GM12878 (cell line): ENCODE data around the gene DISP3.

Source experiments
- BCL11A ChIP-seq: IDR thresholded peaks from 2 replicates; pipeline ENCODE4 v1.6.1; 2011; ENCODE audit warnings: low read depth, low read length
- BCLAF1 ChIP-seq: fragments of 450-650 bp; IDR thresholded peaks from 2 replicates; pipeline ENCODE4 v1.6.1; 2017; ENCODE audit warnings: antibody characterized with exemption, mild to moderate bottlenecking, moderate library complexity
- HDGF ChIP-seq: fragments of 450-650 bp; IDR thresholded peaks from 2 replicates; pipeline ENCODE4 v1.6.1; 2016; ENCODE audit warnings: antibody characterized with exemption
- KDM1A ChIP-seq: fragments of 200-600 bp; sonication (generic); IDR thresholded peaks from 2 replicates; pipeline ENCODE4 v1.6.1; 2016; ENCODE audit warnings: borderline replicate concordance
- POLR2AphosphoS5 ChIP-seq: IDR thresholded peaks from 2 replicates; pipeline ENCODE4 v1.6.1; 2011; ENCODE audit warnings: mild to moderate bottlenecking, low read length, inconsistent platforms
- SP1 ChIP-seq: IDR thresholded peaks from one replicate; pipeline ENCODE4 v1.6.1; 2011; ENCODE audit warnings: low read depth, low read length
- STAT3 ChIP-seq: IDR thresholded peaks from 2 replicates; pipeline ENCODE4 v1.6.1; 2011; ENCODE audit warnings: low read depth, low read length, improper control_type of control experiment
- TCF7 ChIP-seq: IDR thresholded peaks from 2 replicates; pipeline ENCODE4 v1.6.1; 2014; ENCODE audit warnings: antibody characterized with exemption, borderline replicate concordance
- ZNF24 ChIP-seq: fragments of 450-650 bp; IDR thresholded peaks from 2 replicates; pipeline ENCODE4 v1.6.1; 2017; ENCODE audit warnings: antibody characterized with exemption, mild to moderate bottlenecking
- ZZZ3 ChIP-seq: IDR thresholded peaks from 2 replicates; pipeline ENCODE4 v1.6.1; 2011; ENCODE audit warnings: low read depth; ENCODE audit not compliant: control insufficient read depth, insufficient read length
- TF ChIP-seq, protein P1 (sequence below), 3 experiments: IDR thresholded peaks in 2 of 3; conservative IDR thresholded peaks in 1 of 3; 2 replicates each; pipeline ENCODE4 v1.5.1; 2011; ENCODE audit warnings: low read depth in 3 of 3, low read length in 3 of 3, mild to moderate bottlenecking in 3 of 3, control low read depth in 2 of 3, moderate library complexity in 2 of 3, inconsistent platforms in 1 of 3, mixed read lengths in 1 of 3; ENCODE audit not compliant: control insufficient read depth in 2 of 3, insufficient read depth in 1 of 3; ENCODE audit errors: extremely low read depth in 1 of 3
- TF ChIP-seq, protein P2 (sequence below): IDR thresholded peaks from 2 replicates; pipeline ENCODE4 v1.6.1; 2012; ENCODE audit warnings: low read depth, low read length, improper control_type of control experiment

GRCh38 chr1:11568687-11569086 is 89.7 kb downstream of the DISP3 start:
- TF ChIP-seq STAT3, result no peak
- no peak for TF ChIP-seq SP1
- TF ChIP-seq, protein P1, sequence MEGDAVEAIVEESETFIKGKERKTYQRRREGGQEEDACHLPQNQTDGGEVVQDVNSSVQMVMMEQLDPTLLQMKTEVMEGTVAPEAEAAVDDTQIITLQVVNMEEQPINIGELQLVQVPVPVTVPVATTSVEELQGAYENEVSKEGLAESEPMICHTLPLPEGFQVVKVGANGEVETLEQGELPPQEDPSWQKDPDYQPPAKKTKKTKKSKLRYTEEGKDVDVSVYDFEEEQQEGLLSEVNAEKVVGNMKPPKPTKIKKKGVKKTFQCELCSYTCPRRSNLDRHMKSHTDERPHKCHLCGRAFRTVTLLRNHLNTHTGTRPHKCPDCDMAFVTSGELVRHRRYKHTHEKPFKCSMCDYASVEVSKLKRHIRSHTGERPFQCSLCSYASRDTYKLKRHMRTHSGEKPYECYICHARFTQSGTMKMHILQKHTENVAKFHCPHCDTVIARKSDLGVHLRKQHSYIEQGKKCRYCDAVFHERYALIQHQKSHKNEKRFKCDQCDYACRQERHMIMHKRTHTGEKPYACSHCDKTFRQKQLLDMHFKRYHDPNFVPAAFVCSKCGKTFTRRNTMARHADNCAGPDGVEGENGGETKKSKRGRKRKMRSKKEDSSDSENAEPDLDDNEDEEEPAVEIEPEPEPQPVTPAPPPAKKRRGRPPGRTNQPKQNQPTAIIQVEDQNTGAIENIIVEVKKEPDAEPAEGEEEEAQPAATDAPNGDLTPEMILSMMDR (IDR thresholded peaks at IDR 0.05 in 2 of 3, conservative IDR thresholded peaks at IDR 0.05 in 1 of 3; ENCODE audit: control insufficient read depth in 2 of 3, extremely low read depth in 1 of 3, insufficient read depth in 1 of 3, low read depth in 3 of 3, low read length in 3 of 3), result no peak
- TF ChIP-seq, protein P2, sequence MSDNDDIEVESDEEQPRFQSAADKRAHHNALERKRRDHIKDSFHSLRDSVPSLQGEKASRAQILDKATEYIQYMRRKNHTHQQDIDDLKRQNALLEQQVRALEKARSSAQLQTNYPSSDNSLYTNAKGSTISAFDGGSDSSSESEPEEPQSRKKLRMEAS, result no peak
- TF ChIP-seq BCLAF1, result no peak
- no peak for TF ChIP-seq POLR2AphosphoS5
- TF ChIP-seq BCL11A, result no peak
- TF ChIP-seq KDM1A, result no peak
- no peak for TF ChIP-seq ZZZ3
- no peak for TF ChIP-seq HDGF
- no peak for TF ChIP-seq ZNF24
- TF ChIP-seq TCF7, result no peak
